ENCODE measurements around the gene SCAMP2. TPM values are rescaled to one million over a fixed set of nuclear protein-coding genes. Genes with fewer than 3 reads are reported as not detected.

The SCAMP2 gene
- total RNA-seq, 1 donor from 2014 or later, result 115 TPM

GRCh38 chr15:74826364-74826819 lies 46.8 kb downstream of the SCAMP2 start, which contains the start of gene CPLX3:
CPLX3 (plus strand) TSS chr15:74826627; CDS start chr15:74826704, 77 bp downstream.
- no peaks in the 10 kb centered on the region for H3K9me3 ChIP-seq
- intact Hi-C loops (cut with DNase I), result no loop called here
- ATAC-seq (peak; percentile 64), DNase-seq (no peak)
- H3K4me1 ChIP-seq, result no peaks in the 10 kb centered on the region
- no peak within 1 kb of the TSS for H3K4me3 ChIP-seq
- peaks cover 25% of the 10 kb centered on the region for H3K27me3 ChIP-seq
- no peaks in the 10 kb centered on the region for H3K36me3 ChIP-seq
- H3K27ac ChIP-seq, result no peak within 1 kb of the TSS
- TF ChIP-seq CTCF (IDR thresholded peaks at IDR 0.05), result no peak

- no peak overlapping the region for H3K4me3 ChIP-seq
These were observed 47.3 kb downstream of the SCAMP2 start for GRCh38 chr15:74825866-74826265.

GRCh38 chr15:74824976-74825375 lies 48.2 kb downstream of the SCAMP2 start:
- TF ChIP-seq CTCF (IDR thresholded peaks at IDR 0.05), result no peak
- DNase-seq, result no peak
- intact Hi-C loops (cut with DNase I), result no loop called here
- H3K4me3 ChIP-seq, result no peak overlapping the region
- no peak for ATAC-seq
- no peaks in the 10 kb centered on the region for H3K4me1 ChIP-seq
- H3K36me3 ChIP-seq, result no peaks in the 10 kb centered on the region
- H3K27me3 ChIP-seq, result peaks cover 25% of the 10 kb centered on the region
- H3K9me3 ChIP-seq, result no peaks in the 10 kb centered on the region
- no peak overlapping the region for H3K27ac ChIP-seq

More at GRCh38 chr15:74825866-74826265, 47.3 kb downstream of the SCAMP2 start:
- Histone ChIP-seq H3K27ac (no peak overlapping the region), H3K9me3 (no peaks in the 10 kb centered on the region), H3K27me3 (peaks cover 25% of the 10 kb centered on the region), H3K4me1 (no peaks in the 10 kb centered on the region), H3K36me3 (no peaks in the 10 kb centered on the region)
- DNase-seq, result no peak
- no peak for TF ChIP-seq CTCF (IDR thresholded peaks at IDR 0.05)
- no peak for ATAC-seq
- intact Hi-C loops (cut with DNase I), result no loop called here

- Histone ChIP-seq H3K4me1 (no peaks in the 10 kb centered on the region), H3K4me3 (no peak overlapping the region), H3K9me3 (no peaks in the 10 kb centered on the region), H3K27ac (no peak overlapping the region), H3K27me3 (peaks cover 18% of the 10 kb centered on the region), H3K36me3 (no peaks in the 10 kb centered on the region)
- no peak for TF ChIP-seq CTCF (IDR thresholded peaks at IDR 0.05)
- DNase-seq (no peak), ATAC-seq (no peak)
- intact Hi-C loops (cut with DNase I), result no loop called here
These were observed 49.8 kb downstream of the SCAMP2 start for GRCh38 chr15:74823324-74823723.

- intact Hi-C loops (cut with DNase I), result no loop called here
These were observed 50.9 kb downstream of the SCAMP2 start for GRCh38 chr15:74822233-74822632.

More at GRCh38 chr15:74822233-74822632, 50.9 kb downstream of the SCAMP2 start:
- H3K36me3 ChIP-seq, result no peaks in the 10 kb centered on the region
- no peak overlapping the region for H3K27ac ChIP-seq
- no peak for DNase-seq
- TF ChIP-seq CTCF (IDR thresholded peaks at IDR 0.05), result no peak
- H3K9me3 ChIP-seq, result no peaks in the 10 kb centered on the region
- no peak for ATAC-seq
- H3K27me3 ChIP-seq, result peaks cover 8% of the 10 kb centered on the region
- H3K4me1 ChIP-seq, result no peaks in the 10 kb centered on the region
- H3K4me3 ChIP-seq, result no peak overlapping the region

Data from upper lobe of right lung (tissue), 1 donor.